LNCaP clone FGC (cell line): ENCODE results near the gene CDK12.
"Not testable (repeated sequence)": the region's sequence is repeated elsewhere in the genome, so short reads cannot be mapped to it uniquely, and the experiment has no call there.

Source experiments
- DNase-seq: peaks from one replicate; pipeline ENCODE4 v3.0.0-alpha.2; 2011; ENCODE audit warnings: low read depth
- H3K4me3 ChIP-seq: 2 replicates; pipeline ENCODE4 v1.5.1; 2011; ENCODE audit warnings: mild to moderate bottlenecking, low read depth, low read length, control low read depth
- TF ChIP-seq, protein P1 (sequence below): IDR thresholded peaks from 2 replicates; pipeline ENCODE4 v1.5.1; 2012; ENCODE audit warnings: mild to moderate bottlenecking; ENCODE audit not compliant: control insufficient read depth, insufficient read depth; ENCODE audit errors: extremely low read depth

CDK12 gene

DNA sequence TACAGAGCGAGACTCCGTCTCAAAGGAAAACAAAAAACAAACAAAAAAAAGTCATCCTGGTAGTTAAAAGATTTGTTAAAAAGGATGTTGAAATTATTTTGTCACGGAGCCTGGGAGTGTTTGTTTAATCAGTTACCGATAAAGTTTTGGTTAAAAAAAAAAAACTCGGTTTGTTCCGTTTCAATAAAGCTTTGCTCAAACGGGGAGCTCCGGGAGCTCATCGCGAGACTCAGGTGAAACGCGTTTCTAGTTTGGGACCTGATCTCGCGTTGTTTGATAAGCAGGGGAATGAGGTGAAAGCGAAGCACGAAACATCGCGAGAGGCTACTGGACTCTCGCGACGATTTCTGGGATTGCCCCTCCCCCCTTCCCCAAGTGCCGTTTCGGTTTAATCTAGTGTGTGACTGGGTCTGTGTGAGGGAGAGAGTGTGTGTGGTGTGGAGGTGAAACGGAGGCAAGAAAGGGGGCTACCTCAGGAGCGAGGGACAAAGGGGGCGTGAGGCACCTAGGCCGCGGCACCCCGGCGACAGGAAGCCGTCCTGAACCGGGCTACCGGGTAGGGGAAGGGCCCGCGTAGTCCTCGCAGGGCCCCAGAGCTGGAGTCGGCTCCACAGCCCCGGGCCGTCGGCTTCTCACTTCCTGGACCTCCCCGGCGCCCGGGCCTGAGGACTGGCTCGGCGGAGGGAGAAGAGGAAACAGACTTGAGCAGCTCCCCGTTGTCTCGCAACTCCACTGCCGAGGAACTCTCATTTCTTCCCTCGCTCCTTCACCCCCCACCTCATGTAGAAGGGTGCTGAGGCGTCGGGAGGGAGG, at the start of gene CDK12:
TSS of gene CDK12 (plus strand) at position 374 of the 813 bp plus-strand sequence. CDS start 586 bp downstream, outside the sequence.
- TF ChIP-seq, protein P1, sequence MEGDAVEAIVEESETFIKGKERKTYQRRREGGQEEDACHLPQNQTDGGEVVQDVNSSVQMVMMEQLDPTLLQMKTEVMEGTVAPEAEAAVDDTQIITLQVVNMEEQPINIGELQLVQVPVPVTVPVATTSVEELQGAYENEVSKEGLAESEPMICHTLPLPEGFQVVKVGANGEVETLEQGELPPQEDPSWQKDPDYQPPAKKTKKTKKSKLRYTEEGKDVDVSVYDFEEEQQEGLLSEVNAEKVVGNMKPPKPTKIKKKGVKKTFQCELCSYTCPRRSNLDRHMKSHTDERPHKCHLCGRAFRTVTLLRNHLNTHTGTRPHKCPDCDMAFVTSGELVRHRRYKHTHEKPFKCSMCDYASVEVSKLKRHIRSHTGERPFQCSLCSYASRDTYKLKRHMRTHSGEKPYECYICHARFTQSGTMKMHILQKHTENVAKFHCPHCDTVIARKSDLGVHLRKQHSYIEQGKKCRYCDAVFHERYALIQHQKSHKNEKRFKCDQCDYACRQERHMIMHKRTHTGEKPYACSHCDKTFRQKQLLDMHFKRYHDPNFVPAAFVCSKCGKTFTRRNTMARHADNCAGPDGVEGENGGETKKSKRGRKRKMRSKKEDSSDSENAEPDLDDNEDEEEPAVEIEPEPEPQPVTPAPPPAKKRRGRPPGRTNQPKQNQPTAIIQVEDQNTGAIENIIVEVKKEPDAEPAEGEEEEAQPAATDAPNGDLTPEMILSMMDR = no peak
- H3K4me3 ChIP-seq = peak within 1 kb of the TSS; percentile 86
- peak; percentile 99 for DNase-seq

DNA sequence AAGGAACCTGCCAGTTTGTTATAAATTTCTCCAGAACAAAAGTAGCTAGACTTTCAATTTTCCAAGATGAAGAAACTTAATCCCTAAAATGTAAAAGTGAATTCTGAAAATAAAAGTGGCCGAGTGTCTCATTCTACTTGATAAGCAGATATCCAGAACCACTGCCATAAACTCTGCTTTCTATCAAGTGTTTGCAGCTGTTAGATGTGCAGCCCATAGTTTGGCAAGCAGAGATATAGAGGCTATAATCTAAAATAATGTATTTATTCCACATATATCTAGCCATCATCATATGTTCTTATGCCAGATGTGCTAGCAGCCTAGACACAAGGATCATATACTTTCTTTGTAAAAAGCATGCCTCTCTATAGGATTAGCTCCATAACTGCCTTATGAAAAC, 45.1 kb upstream of the CDK12 start:
- TF ChIP-seq, protein P1 = no peak
- no peak overlapping the region for H3K4me3 ChIP-seq
- DNase-seq = no peak

DNA sequence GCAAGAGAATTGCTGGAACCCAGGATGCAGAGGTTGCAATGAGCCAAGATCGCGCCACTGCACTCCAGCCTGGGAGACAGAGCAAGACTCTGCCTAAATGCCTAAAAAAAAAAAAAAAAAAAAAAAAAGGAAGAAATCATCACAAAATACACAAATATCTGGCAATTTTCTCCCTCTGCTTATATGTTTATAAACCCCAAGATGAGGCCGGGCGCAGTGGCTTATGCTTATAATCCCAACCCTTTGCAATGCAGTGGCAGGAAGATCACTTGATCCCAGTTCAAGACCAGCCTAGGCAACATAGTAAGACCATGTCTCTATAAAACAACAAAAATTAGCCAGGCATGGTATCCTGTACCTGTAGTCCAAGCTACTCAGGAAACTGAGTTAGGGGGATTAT, 31.7 kb upstream of the CDK12 start:
- TF ChIP-seq, protein P1 = no peak
- no peak overlapping the region for H3K4me3 ChIP-seq
- no peak for DNase-seq

DNA sequence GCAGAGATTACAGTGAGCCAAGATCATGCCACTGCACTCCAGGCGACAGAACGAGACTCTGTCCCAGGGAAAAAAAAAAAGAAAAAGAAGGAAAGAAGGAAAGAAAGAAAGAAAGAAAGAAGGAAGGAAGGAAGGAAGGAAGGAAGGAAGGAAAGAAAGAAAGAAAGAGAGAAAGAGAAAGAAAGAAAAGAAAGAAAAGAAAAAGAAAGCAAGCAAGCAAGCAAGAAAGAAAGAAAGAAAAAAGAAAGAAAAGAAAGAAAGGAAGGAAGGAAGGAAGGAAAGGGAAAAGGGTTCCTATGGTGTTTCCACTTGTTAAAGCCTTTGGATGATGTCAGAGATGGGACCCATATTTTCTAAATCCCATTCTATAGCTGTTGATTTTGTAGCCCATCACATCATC, 21.4 kb upstream of the CDK12 start:
- H3K4me3 ChIP-seq, DNase-seq: not testable (repeated sequence)

DNA sequence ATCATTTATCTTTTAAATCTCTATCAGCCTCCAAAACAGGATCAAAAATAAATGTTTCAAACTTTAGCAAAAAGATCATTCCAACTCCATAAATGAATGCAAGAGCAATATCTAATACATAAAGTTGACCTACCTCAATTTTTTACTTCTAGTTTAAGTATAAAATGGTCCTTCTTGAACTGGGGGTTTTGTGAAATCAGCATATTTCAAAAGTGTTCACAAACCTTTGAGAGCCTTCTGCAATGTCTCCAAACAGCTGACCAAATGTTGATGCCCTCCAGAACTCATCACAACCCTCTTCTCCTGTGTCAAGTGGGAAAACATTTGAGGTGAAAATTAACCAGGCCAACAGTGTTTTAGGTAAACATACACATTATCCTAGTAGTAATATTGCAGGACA, 18.0 kb upstream of the CDK12 start:
- TF ChIP-seq, protein P1 = no peak
- H3K4me3 ChIP-seq = no peak overlapping the region
- DNase-seq = no peak

DNA sequence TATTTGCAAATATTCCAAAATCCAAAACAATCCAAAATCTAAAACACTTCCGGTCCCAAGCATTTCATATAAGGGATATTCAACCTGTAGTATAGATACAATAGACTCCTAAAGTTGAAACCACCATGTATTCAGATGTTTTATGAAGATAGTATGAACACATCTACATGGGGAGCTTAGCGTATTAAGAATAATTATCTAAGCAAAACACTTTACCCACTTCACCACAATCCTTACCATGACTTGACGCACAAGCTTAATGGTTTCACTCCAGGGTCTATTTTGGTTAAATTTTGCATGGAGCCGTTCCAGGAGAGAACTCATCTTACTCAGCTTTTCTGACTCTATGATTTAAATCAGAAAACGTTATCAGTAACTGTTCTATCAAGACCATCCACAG, 13.7 kb upstream of the CDK12 start:
- TF ChIP-seq, protein P1 = no peak
- DNase-seq = no peak
- no peak overlapping the region for H3K4me3 ChIP-seq

DNA sequence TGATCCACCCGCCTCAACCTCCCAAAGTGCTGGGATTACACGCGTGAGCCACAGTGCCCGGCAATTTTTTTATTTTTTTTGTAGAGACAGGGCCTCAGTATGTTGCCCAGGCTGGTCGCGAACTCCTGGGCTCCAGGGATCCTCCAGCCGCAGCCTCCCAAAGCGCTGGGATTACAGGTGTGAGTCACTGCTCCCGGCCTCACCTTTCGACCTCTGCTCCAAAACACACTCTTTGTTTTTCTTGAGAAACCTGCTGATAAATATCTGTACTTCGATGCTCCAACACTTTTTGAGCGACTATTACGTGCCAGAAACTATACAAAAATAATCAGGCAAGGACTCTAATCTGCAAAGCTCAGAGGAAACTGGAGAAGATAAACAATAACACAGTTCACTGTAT, 11.2 kb upstream of the CDK12 start:
- TF ChIP-seq, protein P1 = no peak

More for the DNA sequence above, 11.2 kb upstream of the CDK12 start:
- peak; percentile 27 for DNase-seq
- H3K4me3 ChIP-seq = peak overlapping the region; percentile 89
